Heart left ventricle (tissue), 13 donors: ENCODE data around the gene CADM2.

Experiments used
- POLR2A ChIP-seq, 2 donors: fragments of 450-650 bp; IDR thresholded peaks; one replicate each; pipeline ENCODE4 v1.6.1; 2017; ENCODE audit warnings: antibody characterized with exemption in 2 of 2, mild to moderate bottlenecking in 2 of 2, moderate library complexity in 2 of 2
- TF ChIP-seq, protein P1 (sequence below), 12 donors: fragments of 200-600 bp; sonication (generic) in 4 of 12; IDR thresholded peaks; one replicate each; pipeline versions ENCODE4 v1.5.0 to v1.8.0; 2018 to 2022; ENCODE audit warnings: antibody characterized with exemption in 12 of 12, mild to moderate bottlenecking in 5 of 12
- donor health status: ischemic (EF 13 %, LVEDD 7.1; RV severe dilation, severe dysfunction).
- donor health status: DM: no; HTN: yes; CAD: no.
- donor health status: DM: no; HTN: no; CAD: no.
- donor health status: ischemic (EF 25% LVEDD 6.9; RV normal size, moderate dysfunction).
- donor health status: ischemic (EF 25% LVEDD 5.7; RV mildly dilated, moderate dysfunction).
- donor health status: ischemic (EF 35%, LVEDD 5.7; RV mildly dilated, moderate dysfunction).
- donor health status: nonischemic (EF 11% LVEDD 7.7; RV severe dilation, severe dysfunction).
- donor health status: DM: yes; HTN: yes; CAD: no.
- donor health status: PGD.
- donor health status: ischemic (EF 29% LVEDD 5.4; RV normal size, mild dysfunction).
- donor health status: nonischemic (EF 23%, LVEDD 6.1; RV moderate dilation, normal function).

DNA sequence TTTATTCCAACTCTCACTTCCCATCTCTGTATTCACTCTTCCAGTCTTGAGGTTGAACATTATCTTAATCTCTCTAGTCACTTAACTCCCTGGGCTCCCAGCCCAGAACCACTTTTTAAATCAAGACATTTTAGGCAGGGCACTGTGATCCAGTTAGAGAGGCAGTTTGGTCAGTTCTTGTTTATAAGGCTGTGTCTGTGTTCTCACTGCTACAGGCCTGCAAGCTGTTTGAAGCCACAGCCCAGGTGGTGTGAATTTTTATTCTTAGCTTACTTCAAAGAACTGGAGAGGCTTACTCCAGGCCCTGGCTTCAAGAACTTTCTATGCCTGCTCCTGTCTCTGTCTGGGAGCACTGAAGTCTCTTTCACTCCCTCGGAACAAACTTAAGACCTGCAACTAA, 906.1 kb downstream of the CADM2 start:
- TF ChIP-seq, protein P1, sequence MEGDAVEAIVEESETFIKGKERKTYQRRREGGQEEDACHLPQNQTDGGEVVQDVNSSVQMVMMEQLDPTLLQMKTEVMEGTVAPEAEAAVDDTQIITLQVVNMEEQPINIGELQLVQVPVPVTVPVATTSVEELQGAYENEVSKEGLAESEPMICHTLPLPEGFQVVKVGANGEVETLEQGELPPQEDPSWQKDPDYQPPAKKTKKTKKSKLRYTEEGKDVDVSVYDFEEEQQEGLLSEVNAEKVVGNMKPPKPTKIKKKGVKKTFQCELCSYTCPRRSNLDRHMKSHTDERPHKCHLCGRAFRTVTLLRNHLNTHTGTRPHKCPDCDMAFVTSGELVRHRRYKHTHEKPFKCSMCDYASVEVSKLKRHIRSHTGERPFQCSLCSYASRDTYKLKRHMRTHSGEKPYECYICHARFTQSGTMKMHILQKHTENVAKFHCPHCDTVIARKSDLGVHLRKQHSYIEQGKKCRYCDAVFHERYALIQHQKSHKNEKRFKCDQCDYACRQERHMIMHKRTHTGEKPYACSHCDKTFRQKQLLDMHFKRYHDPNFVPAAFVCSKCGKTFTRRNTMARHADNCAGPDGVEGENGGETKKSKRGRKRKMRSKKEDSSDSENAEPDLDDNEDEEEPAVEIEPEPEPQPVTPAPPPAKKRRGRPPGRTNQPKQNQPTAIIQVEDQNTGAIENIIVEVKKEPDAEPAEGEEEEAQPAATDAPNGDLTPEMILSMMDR (IDR thresholded peaks at IDR 0.05): no peak
- no peak for TF ChIP-seq POLR2A (IDR thresholded peaks at IDR 0.05)
